Measurements from ENCODE around the gene KIAA1549.
A peak's percentile ranks its signal among the peaks of the same experiment; 100 is the strongest.
"Not testable (repeated sequence)": the region's sequence is repeated elsewhere in the genome, so short reads cannot be mapped to it uniquely, and the experiment has no call there.

The KIAA1549 gene

GRCh38 chr7:138981332-138982203 is at the start of gene KIAA1549:
TSS of gene KIAA1549 (minus strand) at chr7:138981389. CDS start at chr7:138981269, 120 bp downstream.
- DNase-seq (ENCODE audit: low spot score): peak; percentile 73

GRCh38 chr7:139029353-139029752 is 48.2 kb upstream of the KIAA1549 start:
- DNase-seq (ENCODE audit: low spot score): no peak

- no peak for DNase-seq (ENCODE audit: low spot score)
Observed at GRCh38 chr7:139026551-139026950, 45.4 kb upstream of the KIAA1549 start.

GRCh38 chr7:139025861-139026260 is 44.7 kb upstream of the KIAA1549 start:
- not testable (repeated sequence) for DNase-seq (ENCODE audit: low spot score)

GRCh38 chr7:139023076-139023475 is 41.9 kb upstream of the KIAA1549 start:
- no peak for DNase-seq (ENCODE audit: low spot score)

GRCh38 chr7:139022286-139022685 is 41.1 kb upstream of the KIAA1549 start:
- no peak for DNase-seq (ENCODE audit: low spot score)

- DNase-seq (ENCODE audit: low spot score): no peak
Observed at GRCh38 chr7:139018910-139019309, 37.7 kb upstream of the KIAA1549 start.

- peak; percentile 67 for DNase-seq (ENCODE audit: low spot score)
Observed at GRCh38 chr7:139016931-139017511, 35.8 kb upstream of the KIAA1549 start.

GRCh38 chr7:139011373-139011772 is 30.2 kb upstream of the KIAA1549 start:
- no peak for DNase-seq (ENCODE audit: low spot score)

GRCh38 chr7:139004321-139005090 is 23.3 kb upstream of the KIAA1549 start:
- DNase-seq (ENCODE audit: low spot score): no peak

- no peak for DNase-seq (ENCODE audit: low spot score)
Observed at GRCh38 chr7:138999414-138999813, 18.2 kb upstream of the KIAA1549 start.

- DNase-seq (ENCODE audit: low spot score): no peak
Observed at GRCh38 chr7:138992052-138992531, 10.9 kb upstream of the KIAA1549 start.

- no peak for DNase-seq (ENCODE audit: low spot score)
Observed at GRCh38 chr7:138987686-138988085, 6.5 kb upstream of the KIAA1549 start.

GRCh38 chr7:138982204-138982623 is 1.0 kb upstream of the KIAA1549 start:
- DNase-seq (ENCODE audit: low spot score): no peak

- peak; percentile 55 for DNase-seq (ENCODE audit: low spot score)
Observed at GRCh38 chr7:138980563-138981291, 462 bp downstream of the KIAA1549 start.

GRCh38 chr7:138979988-138980562 is 1.1 kb downstream of the KIAA1549 start:
- DNase-seq (ENCODE audit: low spot score): no peak

- peak; percentile 36 for DNase-seq (ENCODE audit: low spot score)
Observed at GRCh38 chr7:138979226-138979979, 1.8 kb downstream of the KIAA1549 start.

- DNase-seq (ENCODE audit: low spot score): no peak
Observed at GRCh38 chr7:138978541-138979184, 2.5 kb downstream of the KIAA1549 start.

GRCh38 chr7:138976161-138976560 is 5.0 kb downstream of the KIAA1549 start:
- DNase-seq (ENCODE audit: low spot score): not testable (repeated sequence)

All from HuH-7.5 (cell line).